VCaP (cell line): ENCODE results near the gene STK40.

Experiments
- H3K27ac ChIP-seq: fragments of 450-650 bp; 2 replicates; pipeline ENCODE4 v1.5.1; 2017
- CTCF ChIP-seq: fragments of 450-650 bp; conservative IDR thresholded peaks from 2 replicates; pipeline ENCODE4 v1.5.1; 2017; ENCODE audit warnings: mild to moderate bottlenecking, moderate library complexity

STK40 gene

GRCh38 chr1:36355811-36356210, 29.9 kb downstream of the STK40 start:
- TF ChIP-seq CTCF: no peak
- no peak overlapping the region for H3K27ac ChIP-seq

GRCh38 chr1:36354486-36354885, 31.2 kb downstream of the STK40 start:
- TF ChIP-seq CTCF: no peak
- H3K27ac ChIP-seq: no peak overlapping the region

- H3K27ac ChIP-seq: no peak overlapping the region
- no peak for TF ChIP-seq CTCF
Observed at GRCh38 chr1:36352910-36353878, 32.5 kb downstream of the STK40 start.

- no peak overlapping the region for H3K27ac ChIP-seq
- no peak for TF ChIP-seq CTCF
Observed at GRCh38 chr1:36352125-36352909, 33.4 kb downstream of the STK40 start.

- no peak for TF ChIP-seq CTCF
Observed at GRCh38 chr1:36351227-36351977, 34.3 kb downstream of the STK40 start.

GRCh38 chr1:36350659-36351226, 35.0 kb downstream of the STK40 start:
- H3K27ac ChIP-seq: no peak overlapping the region
- TF ChIP-seq CTCF: no peak

More at GRCh38 chr1:36351227-36351977, 34.3 kb downstream of the STK40 start:
- H3K27ac ChIP-seq: no peak overlapping the region
